ENCODE measurements around the gene MFSD6L.

Gene MFSD6L

GRCh38 chr17:8747742-8748141, 51.4 kb downstream of the MFSD6L start:
- Histone ChIP-seq H3K9ac (ENCODE audit: low read length) (no peak overlapping the region), H3K79me2 (ENCODE audit: insufficient read depth, low read length) (no peaks in the 10 kb centered on the region), H3K4me1 (ENCODE audit: insufficient read depth, low read length, severe bottlenecking) (peaks cover 10% of the 10 kb centered on the region), H4K20me1 (ENCODE audit: insufficient read depth, low read length) (no peaks in the 10 kb centered on the region), H3K9me2 (ENCODE audit: low read depth, low read length) (no peaks in the 10 kb centered on the region), H3K4me2 (ENCODE audit: low read length) (no peak overlapping the region), H3F3A (ENCODE audit: insufficient read depth, low read length) (no peaks in the 10 kb centered on the region), H3K27me3 (ENCODE audit: insufficient read depth, low read length) (no peaks in the 10 kb centered on the region), H2AFZ (ENCODE audit: low read length) (no peak overlapping the region), H3K27ac (ENCODE audit: low read depth, low read length, poor library complexity, severe bottlenecking) (no peak overlapping the region), H3K4me3 (ENCODE audit: low read depth, low read length, poor library complexity, severe bottlenecking) (no peak overlapping the region), H3K36me3 (ENCODE audit: insufficient read depth, low read length) (no peaks in the 10 kb centered on the region), H3K9me3 (ENCODE audit: low read length) (no peaks in the 10 kb centered on the region)
- TF ChIP-seq CTCF (IDR thresholded peaks at IDR 0.05; ENCODE audit: low read length) (no peak), EZH2 (IDR thresholded peaks at IDR 0.05; ENCODE audit: borderline replicate concordance, low read length) (no peak)
